Parathyroid adenoma (tissue), 2 donors: ENCODE results near the gene NPRL2.
A peak's percentile ranks its signal among the peaks of the same experiment; 100 is the strongest.

Experiments used
- H2AFZ ChIP-seq: fragments of 300-600 bp; sonication (generic); one replicate; pipeline ENCODE4 v1.7.0; 2017; ENCODE audit warnings: antibody characterized with exemption, mild to moderate bottlenecking
- H3K27ac ChIP-seq: fragments of 300-600 bp; sonication (generic); one replicate; pipeline ENCODE4 v1.7.0; 2017
- H3K27me3 ChIP-seq: fragments of 300-600 bp; sonication (generic); one replicate; pipeline ENCODE4 v1.7.0; 2017; ENCODE audit warnings: low read length; ENCODE audit not compliant: control insufficient read depth, insufficient read depth
- H3K36me3 ChIP-seq: fragments of 300-600 bp; sonication (generic); one replicate; pipeline ENCODE4 v1.7.0; 2017; ENCODE audit warnings: low read length; ENCODE audit not compliant: control insufficient read depth, insufficient read depth
- H3K4me1 ChIP-seq: fragments of 300-600 bp; sonication (generic); one replicate; pipeline ENCODE4 v1.7.0; 2017; ENCODE audit warnings: control low read depth
- H3K4me2 ChIP-seq: fragments of 300-600 bp; sonication (generic); one replicate; pipeline ENCODE4 v1.7.0; 2017; ENCODE audit warnings: low read length
- H3K4me3 ChIP-seq: fragments of 300-600 bp; sonication (generic); one replicate; pipeline ENCODE4 v1.7.0; 2017; ENCODE audit warnings: low read depth, low read length
- H3K79me2 ChIP-seq: fragments of 300-600 bp; sonication (generic); one replicate; pipeline ENCODE4 v1.7.0; 2017; ENCODE audit warnings: control low read depth
- H3K9ac ChIP-seq: fragments of 300-600 bp; sonication (generic); one replicate; pipeline ENCODE4 v1.7.0; 2017; ENCODE audit warnings: mild to moderate bottlenecking
- H3K9me3 ChIP-seq: fragments of 300-600 bp; sonication (generic); one replicate; pipeline ENCODE4 v1.7.0; 2017; ENCODE audit warnings: low read length; ENCODE audit not compliant: control insufficient read depth
- CTCF ChIP-seq: fragments of 300-600 bp; sonication (generic); IDR thresholded peaks from one replicate; pipeline ENCODE4 v1.7.0; 2017; ENCODE audit warnings: antibody characterized with exemption, mild to moderate bottlenecking
- donor health status: primary hyperparathyroidism.

Gene NPRL2

GRCh38 chr3:50341537-50341936 is 9.0 kb downstream of the NPRL2 start:
- Histone ChIP-seq H3K9me3 (no peaks in the 10 kb centered on the region), H3K27ac (no peak overlapping the region), H3K4me1 (peaks cover 22% of the 10 kb centered on the region), H2AFZ (no peak overlapping the region), H3K4me3 (no peak overlapping the region), H3K36me3 (no peaks in the 10 kb centered on the region), H3K4me2 (no peak overlapping the region), H3K79me2 (no peaks in the 10 kb centered on the region), H3K27me3 (no peaks in the 10 kb centered on the region), H3K9ac (no peak overlapping the region)
- TF ChIP-seq CTCF = no peak

- no peak for TF ChIP-seq CTCF
- Histone ChIP-seq H2AFZ (no peak within 1 kb of the TSS), H3K4me1 (peaks cover 24% of the 10 kb centered on the region), H3K9ac (no peak within 1 kb of the TSS), H3K9me3 (no peaks in the 10 kb centered on the region), H3K27me3 (no peaks in the 10 kb centered on the region), H3K36me3 (no peaks in the 10 kb centered on the region), H3K4me3 (no peak within 1 kb of the TSS), H3K27ac (no peak within 1 kb of the TSS), H3K4me2 (peak within 1 kb of the TSS; percentile 41), H3K79me2 (no peaks in the 10 kb centered on the region)
Observed at GRCh38 chr3:50340448-50341329, 9.9 kb downstream of the NPRL2 start, which contains the start of gene RASSF1. Gene RASSF1, minus strand, starts transcription at chr3:50340836. Its CDS starts 31 bp downstream, at chr3:50340805.

DNA sequence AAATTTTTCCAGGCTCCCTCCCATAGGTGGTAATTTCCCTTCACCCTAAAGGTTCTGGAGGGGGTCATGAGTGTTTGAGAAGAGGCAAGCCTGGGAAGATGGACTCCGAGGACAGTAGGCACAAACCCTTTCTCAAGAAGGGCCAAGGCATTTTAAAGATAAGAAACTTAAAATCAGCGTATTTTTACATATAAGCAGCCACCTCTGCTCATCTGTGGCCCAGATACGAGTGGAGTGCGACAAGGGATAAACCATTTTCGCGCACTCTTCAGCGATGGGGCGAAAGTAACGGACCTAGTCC is 10.5 kb downstream of the NPRL2 start:
- Histone ChIP-seq H3K36me3 (no peaks in the 10 kb centered on the region), H3K4me1 (peaks cover 22% of the 10 kb centered on the region), H2AFZ (no peak overlapping the region), H3K9me3 (no peaks in the 10 kb centered on the region), H3K79me2 (no peaks in the 10 kb centered on the region), H3K4me3 (no peak overlapping the region), H3K27me3 (no peaks in the 10 kb centered on the region), H3K27ac (no peak overlapping the region), H3K4me2 (peak overlapping the region; percentile 41), H3K9ac (no peak overlapping the region)
- no peak for TF ChIP-seq CTCF

GRCh38 chr3:50339485-50340146 is 11.0 kb downstream of the NPRL2 start:
- H3K4me1 ChIP-seq = peaks cover 18% of the 10 kb centered on the region

More at GRCh38 chr3:50339485-50340146, 11.0 kb downstream of the NPRL2 start:
- Histone ChIP-seq H3K27ac (peak overlapping the region; percentile 30), H2AFZ (no peak overlapping the region), H3K36me3 (no peaks in the 10 kb centered on the region), H3K79me2 (no peaks in the 10 kb centered on the region), H3K4me2 (peak overlapping the region; percentile 41), H3K9me3 (no peaks in the 10 kb centered on the region), H3K27me3 (no peaks in the 10 kb centered on the region), H3K4me3 (no peak overlapping the region), H3K9ac (no peak overlapping the region)
- no peak for TF ChIP-seq CTCF
